Coronary artery (tissue), 2 donors: ENCODE results near the gene TLR10.
"Not testable (repeated sequence)": the region's sequence is repeated elsewhere in the genome, so short reads cannot be mapped to it uniquely, and the experiment has no call there.

Source experiments
- DNase-seq: peaks from one replicate; pipeline ENCODE4 v3.0.0-alpha.2; 2017; ENCODE audit warnings: low spot score
- H3K27ac ChIP-seq, 2 donors: fragments of 200-600 bp; sonication (generic); one replicate each; pipeline ENCODE4 v1.5.1; 2016 to 2019
- H3K4me3 ChIP-seq: fragments of 200-600 bp; sonication (generic); 2 replicates; pipeline ENCODE4 v1.5.1; 2016; ENCODE audit warnings: mild to moderate bottlenecking, moderate library complexity
- CTCF ChIP-seq: fragments of 200-600 bp; sonication (generic); IDR thresholded peaks from one replicate; pipeline ENCODE4 v1.5.1; 2019; ENCODE audit warnings: antibody characterized with exemption

Gene TLR10

GRCh38 chr4:38785901-38786402 is 3.2 kb upstream of the TLR10 start:
- peak overlapping the region in 1 of 2 donors; percentile 3 for H3K27ac ChIP-seq
- TF ChIP-seq CTCF = no peak
- H3K4me3 ChIP-seq = no peak overlapping the region
- no peak for DNase-seq

- no peak for TF ChIP-seq CTCF
- Histone ChIP-seq H3K4me3 (no peak overlapping the region), H3K27ac (peak overlapping the region in 1 of 2 donors; percentile 3)
- no peak for DNase-seq
Measured at GRCh38 chr4:38785041-38785790, 2.4 kb upstream of the TLR10 start.

GRCh38 chr4:38784141-38784540 is 1.4 kb upstream of the TLR10 start:
- no peak overlapping the region for H3K27ac ChIP-seq
- DNase-seq = no peak
- no peak for TF ChIP-seq CTCF
- no peak overlapping the region for H3K4me3 ChIP-seq

GRCh38 chr4:38783109-38783460 is 295 bp upstream of the TLR10 start:
- H3K4me3 ChIP-seq = no peak overlapping the region
- no peak for DNase-seq
- TF ChIP-seq CTCF = no peak
- H3K27ac ChIP-seq = no peak overlapping the region

- Histone ChIP-seq H3K4me3 (no peak overlapping the region), H3K27ac (no peak overlapping the region)
- TF ChIP-seq CTCF = no peak
- DNase-seq = no peak
Measured at GRCh38 chr4:38781854-38782261, 932 bp downstream of the TLR10 start.

- DNase-seq = no peak
- no peak for TF ChIP-seq CTCF
- H3K27ac ChIP-seq = no peak overlapping the region
- H3K4me3 ChIP-seq = no peak overlapping the region
Measured at GRCh38 chr4:38780833-38781484, 1.8 kb downstream of the TLR10 start.

GRCh38 chr4:38779790-38780189 is 3.0 kb downstream of the TLR10 start:
- no peak overlapping the region for H3K4me3 ChIP-seq
- no peak overlapping the region for H3K27ac ChIP-seq
- no peak for DNase-seq
- TF ChIP-seq CTCF = no peak

GRCh38 chr4:38777925-38778324 is 4.9 kb downstream of the TLR10 start:
- not testable (repeated sequence) for H3K27ac ChIP-seq, H3K4me3 ChIP-seq, DNase-seq
